Ovary (tissue), 9 donors: ENCODE results near the gene SP6. TPM values are rescaled to one million over a fixed set of nuclear protein-coding genes. Genes with fewer than 3 reads are reported as not detected.

Experiments used
- DNase-seq, 5 donors: peaks; one replicate each; pipeline ENCODE4 v3.0.0-alpha.2; 2019 to 2020
- H3K27ac ChIP-seq, 2 donors: fragments of 200-600 bp; one replicate each; pipeline versions ENCODE4 v1.5.1 to v1.8.0; 2019 to 2022
- H3K27me3 ChIP-seq: fragments of 200-600 bp; one replicate; pipeline ENCODE4 v1.8.0; 2022
- H3K36me3 ChIP-seq: fragments of 200-600 bp; sonication (generic); one replicate; pipeline ENCODE4 v1.5.1; 2019
- H3K4me1 ChIP-seq: one replicate; pipeline ENCODE4 v1.8.1; 2013; ENCODE audit warnings: mild to moderate bottlenecking, moderate library complexity; ENCODE audit not compliant: insufficient read depth
- H3K4me3 ChIP-seq: fragments of 200-600 bp; sonication (generic); one replicate; pipeline ENCODE4 v1.5.1; 2017
- H3K9me3 ChIP-seq, 2 donors: fragments of 200-600 bp in 1 of 2; sonication (generic) in 1 of 2; one replicate each; pipeline versions ENCODE4 v1.5.1 to v1.8.1; 2013 to 2019; ENCODE audit warnings: mild to moderate bottlenecking in 1 of 2, moderate library complexity in 1 of 2
- EP300 ChIP-seq: sonication (generic); formaldehyde crosslinking; IDR thresholded peaks from one replicate; pipeline ENCODE4 v1.6.1; 2017; ENCODE audit warnings: antibody characterized with exemption
- POLR2A ChIP-seq: fragments of 450-650 bp; IDR thresholded peaks from one replicate; pipeline ENCODE4 v1.6.1; 2017; ENCODE audit warnings: antibody characterized with exemption, mild to moderate bottlenecking, moderate library complexity
- WGBS, 3 donors: extraction: QIAGEN DNeasy Blood & Tissue Kit in 1 of 3; methylation state at CpG; one replicate each; pipeline versions ENCODE4 v1.1.5 to v1.1.7; 2013 to 2017; 5-methylcytosine and 5-hydroxymethylcytosine counted together
- intact Hi-C, 4 donors: fragments of 100-400 bp; cut with DNase I; formaldehyde crosslinking; loops; one replicate each; pipeline versions ENCODE4 v1.11.0 to v1.15.1; 2022 to 2023
- polyA plus RNA-seq, 2 donors: library from polyadenylated mRNA; stranded (reverse); fragments of 200-250 nt in 1 of 2; fragments of 350-450 nt in 1 of 2; fragmentation: Illumina TruSeq in 1 of 2; extraction: RNeasy Lipid Tissue Mini Kit (QIAGEN cat#74804) in 1 of 2; gene quantifications; one replicate each; pipeline ENCODE4 v1.2.3, GENCODE V29; 2013 to 2014
- total RNA-seq, 7 donors: library from RNA; depleted of rRNA in 2 of 7; stranded (reverse); fragments of >200 nt in 2 of 7; fragmentation: NEBNext Ultra II Directional in 3 of 7; extraction: Animal tissue kit (Norgen Biotek cat#: 25700) in 3 of 7; gene quantifications; one replicate each; pipeline versions ENCODE4 v1.1.0 to v1.2.4, GENCODE V29; 2016 to 2023
- TF ChIP-seq, protein P1 (sequence below), 3 donors: fragments of 450-650 bp in 2 of 3; fragments of 200-600 bp in 1 of 3; IDR thresholded peaks; one replicate each; pipeline versions ENCODE4 v1.5.1 to v1.8.0; 2016 to 2022; ENCODE audit warnings: antibody characterized with exemption in 3 of 3, mild to moderate bottlenecking in 1 of 3
- donor health status: DM: no; HTN: no; CAD: no; lungs with moderate emphysema.
- donor health status: DM: no; HTN: no; CAD: no.
- donor health status: Bipolar disorder and iron deficiency.
- donor health status: DM: yes; HTN: yes; CAD: no.
- donor health status: DM: no; HTN: no; CAD: no.
- donor health status: DM: yes; HTN: yes; CAD: no.

Gene SP6
- total and polyA plus RNA-seq, 9 donors: 0.25 to 4.3 (median 1.1) TPM

DNA sequence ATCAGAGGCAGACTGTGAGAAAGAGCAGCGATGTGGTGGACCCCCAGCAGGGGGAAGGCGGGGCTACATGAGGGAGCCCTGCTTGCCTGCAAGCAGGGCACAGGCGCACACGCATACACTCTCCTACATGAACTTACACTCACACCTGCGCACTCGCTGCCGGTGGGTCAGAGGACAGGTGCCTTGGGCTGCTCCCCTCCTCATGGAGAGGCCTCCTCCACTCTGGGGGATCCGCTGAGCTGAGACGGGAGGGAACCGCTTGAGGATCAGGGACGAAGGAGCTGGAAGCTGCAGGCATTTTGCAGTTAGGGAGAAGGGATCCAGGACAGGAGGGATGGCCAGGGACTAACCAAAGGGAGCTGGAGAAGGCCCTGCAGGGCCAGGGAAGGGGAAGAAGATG, 43.5 kb downstream of the SP6 start:
- DNase-seq: no peak
- Histone ChIP-seq H3K36me3 (no peaks in the 10 kb centered on the region), H3K27me3 (no peaks in the 10 kb centered on the region), H3K27ac (no peak overlapping the region), H3K4me1 (no peaks in the 10 kb centered on the region), H3K9me3 (no peaks in the 10 kb centered on the region), H3K4me3 (no peak overlapping the region)
- intact Hi-C loops: no loop called here
- 73 to 81% (median 77%) methylated on average over 11 of the region's 11 CpGs for WGBS, 3 donors
- TF ChIP-seq POLR2A (no peak), EP300 (no peak)
- TF ChIP-seq, protein P1, sequence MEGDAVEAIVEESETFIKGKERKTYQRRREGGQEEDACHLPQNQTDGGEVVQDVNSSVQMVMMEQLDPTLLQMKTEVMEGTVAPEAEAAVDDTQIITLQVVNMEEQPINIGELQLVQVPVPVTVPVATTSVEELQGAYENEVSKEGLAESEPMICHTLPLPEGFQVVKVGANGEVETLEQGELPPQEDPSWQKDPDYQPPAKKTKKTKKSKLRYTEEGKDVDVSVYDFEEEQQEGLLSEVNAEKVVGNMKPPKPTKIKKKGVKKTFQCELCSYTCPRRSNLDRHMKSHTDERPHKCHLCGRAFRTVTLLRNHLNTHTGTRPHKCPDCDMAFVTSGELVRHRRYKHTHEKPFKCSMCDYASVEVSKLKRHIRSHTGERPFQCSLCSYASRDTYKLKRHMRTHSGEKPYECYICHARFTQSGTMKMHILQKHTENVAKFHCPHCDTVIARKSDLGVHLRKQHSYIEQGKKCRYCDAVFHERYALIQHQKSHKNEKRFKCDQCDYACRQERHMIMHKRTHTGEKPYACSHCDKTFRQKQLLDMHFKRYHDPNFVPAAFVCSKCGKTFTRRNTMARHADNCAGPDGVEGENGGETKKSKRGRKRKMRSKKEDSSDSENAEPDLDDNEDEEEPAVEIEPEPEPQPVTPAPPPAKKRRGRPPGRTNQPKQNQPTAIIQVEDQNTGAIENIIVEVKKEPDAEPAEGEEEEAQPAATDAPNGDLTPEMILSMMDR (IDR thresholded peaks at IDR 0.05): no peak

DNA sequence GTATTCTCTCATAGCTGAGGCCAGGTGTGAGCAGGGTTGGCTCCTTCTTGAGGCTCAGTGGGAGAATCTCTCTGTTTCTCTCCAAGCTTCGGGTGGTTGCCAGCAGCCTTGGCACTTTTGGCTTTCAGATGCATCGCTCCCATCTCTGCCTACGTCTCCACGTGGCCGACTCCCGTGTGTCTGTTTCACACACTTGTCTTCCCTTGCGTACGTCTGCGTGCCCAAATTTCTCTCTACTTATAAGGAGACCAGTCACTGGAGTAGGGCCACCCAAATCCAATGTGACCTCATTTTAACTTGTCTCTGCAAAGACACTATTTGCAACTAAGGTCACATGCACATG, 44.1 kb downstream of the SP6 start:
- intact Hi-C loops: no loop called here
- no peaks in the 10 kb centered on the region for H3K36me3 ChIP-seq

DNA sequence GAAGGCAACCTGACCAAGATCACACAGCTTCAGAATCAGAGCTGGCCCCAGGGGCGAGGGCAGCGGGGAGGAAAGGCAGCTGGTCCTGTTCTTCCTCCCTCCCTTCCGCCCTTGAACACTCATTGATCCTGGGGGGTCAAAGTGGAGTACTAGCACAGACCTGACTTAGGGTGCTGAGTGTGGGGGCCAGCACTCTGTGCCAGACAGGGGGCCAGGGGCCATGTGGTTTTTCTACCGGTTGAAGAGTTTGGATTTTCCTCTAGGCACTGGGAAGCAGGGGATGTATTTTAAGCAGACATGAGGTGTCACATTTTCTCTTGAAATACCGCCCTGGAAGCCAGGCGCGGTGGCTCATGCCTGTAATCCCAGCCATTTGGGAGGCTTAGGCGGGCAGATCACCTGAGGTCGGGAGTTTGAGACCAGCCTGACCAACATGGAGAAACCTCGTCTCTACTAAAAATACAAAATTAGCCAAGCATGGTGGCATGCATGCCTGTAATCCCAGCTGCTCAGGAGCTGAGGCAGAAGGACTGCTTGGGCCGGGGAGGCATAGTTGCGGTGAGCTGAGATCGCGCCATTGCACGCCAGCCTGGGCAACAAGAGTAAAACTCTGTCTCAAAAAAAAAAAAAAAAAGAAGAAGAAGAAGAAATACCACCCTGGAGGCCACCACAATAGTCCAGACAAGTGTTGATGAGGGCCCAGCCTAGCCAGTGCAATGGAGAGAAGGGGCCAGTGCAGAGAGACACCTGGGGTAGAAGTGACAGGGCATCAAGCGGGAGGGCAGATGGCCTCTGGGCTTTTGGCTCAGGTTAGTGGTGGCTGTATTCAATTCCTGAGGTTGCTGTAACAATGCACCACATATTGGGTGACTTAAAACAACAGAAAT, 44.7 kb downstream of the SP6 start:
- TF ChIP-seq, protein P1 (IDR thresholded peaks at IDR 0.05): no peak
- TF ChIP-seq EP300 (no peak), POLR2A (no peak)
- H3K4me1 ChIP-seq: no peaks in the 10 kb centered on the region
- no peak overlapping the region for H3K27ac ChIP-seq
- H3K27me3 ChIP-seq: no peaks in the 10 kb centered on the region
- no peak overlapping the region for H3K4me3 ChIP-seq
- no peak for DNase-seq
- no peaks in the 10 kb centered on the region for H3K9me3 ChIP-seq
- intact Hi-C loops: no loop called here
- no peaks in the 10 kb centered on the region for H3K36me3 ChIP-seq
- 83 to 84% (median 83%) methylated on average over 16 of the region's 16 CpGs for WGBS, 3 donors

More for the DNA sequence above, 44.1 kb downstream of the SP6 start:
- 77 to 86% (median 82%) methylated on average over 9 of the region's 9 CpGs for WGBS, 3 donors
- H3K27me3 ChIP-seq: no peaks in the 10 kb centered on the region
- H3K27ac ChIP-seq: no peak overlapping the region
- DNase-seq: no peak
- no peaks in the 10 kb centered on the region for H3K4me1 ChIP-seq
- no peaks in the 10 kb centered on the region for H3K9me3 ChIP-seq
- TF ChIP-seq, protein P1 (IDR thresholded peaks at IDR 0.05): no peak
- no peak for TF ChIP-seq EP300
- TF ChIP-seq POLR2A: no peak
- H3K4me3 ChIP-seq: no peak overlapping the region

DNA sequence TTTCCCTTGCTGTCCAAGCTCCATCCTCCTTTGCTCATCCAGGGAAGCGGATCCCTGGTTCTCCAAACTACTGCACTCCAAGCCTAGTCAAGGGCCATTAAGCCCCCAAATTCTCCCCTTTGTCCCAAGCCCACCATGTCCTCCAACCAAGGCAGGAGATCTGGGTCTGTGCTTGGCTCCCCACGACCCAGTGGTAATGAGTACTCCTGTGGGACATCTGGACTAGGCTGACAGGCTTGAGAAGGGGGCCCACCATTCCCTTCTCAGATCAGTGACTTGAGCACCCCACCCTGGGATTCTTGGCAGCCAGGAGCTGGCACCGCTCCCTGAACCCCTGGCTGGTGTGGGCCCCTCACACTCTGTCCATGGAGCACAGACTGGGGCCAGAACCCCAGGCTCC, 46.5 kb downstream of the SP6 start:
- Histone ChIP-seq H3K4me3 (no peak overlapping the region), H3K4me1 (no peaks in the 10 kb centered on the region), H3K27me3 (no peaks in the 10 kb centered on the region), H3K27ac (no peak overlapping the region), H3K36me3 (no peaks in the 10 kb centered on the region), H3K9me3 (no peaks in the 10 kb centered on the region)
- 64 to 71% (median 64%) methylated on average over 3 of the region's 3 CpGs for WGBS, 3 donors
- intact Hi-C loops: no loop called here
- no peak for TF ChIP-seq EP300
- TF ChIP-seq, protein P1 (IDR thresholded peaks at IDR 0.05): no peak
- no peak for DNase-seq
